ENCODE results near the gene IGFL1.

GRCh38 chr19:46250076-46250735, 20.7 kb downstream of the IGFL1 start:
- no peak for TF ChIP-seq POLR2A (IDR thresholded peaks at IDR 0.05)
- TF ChIP-seq CTCF (IDR thresholded peaks at IDR 0.05) = no peak

All from gastroesophageal sphincter (tissue), 3 donors.